ENCODE measurements around the gene MUSTN1. TPM values are rescaled to one million over a fixed set of nuclear protein-coding genes. Genes with fewer than 3 reads are reported as not detected.

The MUSTN1 gene
- total RNA-seq, 1 donor from 2014 or later = 1.1 TPM

DNA sequence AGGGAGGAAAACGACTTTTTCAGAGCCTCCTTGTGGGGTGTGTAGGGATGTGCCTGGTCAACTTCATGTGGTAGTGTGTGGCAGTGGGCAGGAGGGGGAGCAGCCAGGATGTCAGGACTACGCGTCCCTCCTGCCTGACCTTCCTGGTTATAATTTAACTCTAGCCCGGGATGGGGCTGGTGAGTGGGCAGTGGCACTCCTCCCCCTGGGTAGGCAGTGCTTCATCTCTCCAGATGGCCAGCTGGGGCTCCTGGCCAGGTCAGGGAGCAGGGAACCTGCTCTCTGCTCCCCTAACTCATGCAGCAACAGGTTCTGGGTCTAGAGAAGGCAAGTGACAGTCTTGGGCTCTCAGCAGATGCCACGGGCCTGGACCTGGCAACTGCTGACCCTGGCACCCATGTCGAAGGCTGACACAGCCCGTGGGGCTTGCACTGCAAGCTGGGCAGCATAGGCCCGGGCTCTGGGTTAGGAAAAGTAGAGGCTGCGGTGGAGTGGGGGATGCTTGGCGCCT, 6.9 kb downstream of the MUSTN1 start:
- no peak overlapping the region for H3K4me3 Mint-ChIP-seq (ENCODE audit: unreplicated experiment)
- H3K27me3 Mint-ChIP-seq (ENCODE audit: unreplicated experiment) = no peaks in the 10 kb centered on the region
- no peak overlapping the region for H3K27ac Mint-ChIP-seq (ENCODE audit: unreplicated experiment)
- peaks cover 2% of the 10 kb centered on the region for H3K4me1 Mint-ChIP-seq (ENCODE audit: unreplicated experiment)
- TF ChIP-seq, protein P1, sequence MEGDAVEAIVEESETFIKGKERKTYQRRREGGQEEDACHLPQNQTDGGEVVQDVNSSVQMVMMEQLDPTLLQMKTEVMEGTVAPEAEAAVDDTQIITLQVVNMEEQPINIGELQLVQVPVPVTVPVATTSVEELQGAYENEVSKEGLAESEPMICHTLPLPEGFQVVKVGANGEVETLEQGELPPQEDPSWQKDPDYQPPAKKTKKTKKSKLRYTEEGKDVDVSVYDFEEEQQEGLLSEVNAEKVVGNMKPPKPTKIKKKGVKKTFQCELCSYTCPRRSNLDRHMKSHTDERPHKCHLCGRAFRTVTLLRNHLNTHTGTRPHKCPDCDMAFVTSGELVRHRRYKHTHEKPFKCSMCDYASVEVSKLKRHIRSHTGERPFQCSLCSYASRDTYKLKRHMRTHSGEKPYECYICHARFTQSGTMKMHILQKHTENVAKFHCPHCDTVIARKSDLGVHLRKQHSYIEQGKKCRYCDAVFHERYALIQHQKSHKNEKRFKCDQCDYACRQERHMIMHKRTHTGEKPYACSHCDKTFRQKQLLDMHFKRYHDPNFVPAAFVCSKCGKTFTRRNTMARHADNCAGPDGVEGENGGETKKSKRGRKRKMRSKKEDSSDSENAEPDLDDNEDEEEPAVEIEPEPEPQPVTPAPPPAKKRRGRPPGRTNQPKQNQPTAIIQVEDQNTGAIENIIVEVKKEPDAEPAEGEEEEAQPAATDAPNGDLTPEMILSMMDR (IDR thresholded peaks at IDR 0.05; ENCODE audit: unreplicated experiment) = no peak
- peaks cover 4% of the 10 kb centered on the region for H3K36me3 Mint-ChIP-seq (ENCODE audit: low read depth, unreplicated experiment)
- no peaks in the 10 kb centered on the region for H3K9me3 Mint-ChIP-seq (ENCODE audit: unreplicated experiment)
- DNase-seq (ENCODE audit: low spot score) = peak; percentile 16

GRCh38 chr3:52827441-52827840, 7.4 kb downstream of the MUSTN1 start:
- peaks cover 4% of the 10 kb centered on the region for H3K36me3 Mint-ChIP-seq (ENCODE audit: low read depth, unreplicated experiment)
- H3K4me1 Mint-ChIP-seq (ENCODE audit: unreplicated experiment) = peaks cover 2% of the 10 kb centered on the region
- no peaks in the 10 kb centered on the region for H3K9me3 Mint-ChIP-seq (ENCODE audit: unreplicated experiment)
- no peak overlapping the region for H3K4me3 Mint-ChIP-seq (ENCODE audit: unreplicated experiment)
- H3K27me3 Mint-ChIP-seq (ENCODE audit: unreplicated experiment) = no peaks in the 10 kb centered on the region
- TF ChIP-seq, protein P1 (IDR thresholded peaks at IDR 0.05; ENCODE audit: unreplicated experiment) = no peak
- no peak overlapping the region for H3K27ac Mint-ChIP-seq (ENCODE audit: unreplicated experiment)
- no peak for DNase-seq (ENCODE audit: low spot score)

- Mint-ChIP-seq H3K36me3 (ENCODE audit: low read depth, unreplicated experiment) (peaks cover 4% of the 10 kb centered on the region), H3K4me3 (ENCODE audit: unreplicated experiment) (no peak overlapping the region), H3K27me3 (ENCODE audit: unreplicated experiment) (peaks cover 5% of the 10 kb centered on the region), H3K27ac (ENCODE audit: unreplicated experiment) (no peak overlapping the region), H3K9me3 (ENCODE audit: unreplicated experiment) (no peaks in the 10 kb centered on the region), H3K4me1 (ENCODE audit: unreplicated experiment) (no peaks in the 10 kb centered on the region)
- TF ChIP-seq, protein P1 (IDR thresholded peaks at IDR 0.05; ENCODE audit: unreplicated experiment) = no peak
- DNase-seq (ENCODE audit: low spot score) = no peak
These were observed 10.8 kb downstream of the MUSTN1 start for GRCh38 chr3:52824037-52824436.

DNA sequence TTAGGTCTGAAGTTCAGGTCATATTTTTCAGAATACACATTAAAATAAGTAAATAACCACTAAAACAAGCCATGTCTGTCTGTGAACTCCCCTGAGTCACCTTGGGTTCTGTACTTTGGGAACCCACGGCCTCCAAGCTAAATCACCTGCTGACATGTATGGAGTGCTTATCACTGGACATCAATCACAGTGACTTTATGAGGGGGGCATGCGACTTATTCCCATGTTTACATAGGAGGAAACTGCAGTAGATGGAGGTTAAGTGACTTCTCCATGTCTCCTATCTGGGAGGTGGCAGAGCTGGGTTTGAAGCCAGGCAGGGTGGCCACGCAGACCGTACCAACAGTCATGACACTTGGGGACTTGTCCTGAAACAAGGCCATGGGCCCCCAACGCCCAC, 12.5 kb downstream of the MUSTN1 start:
- no peak for DNase-seq (ENCODE audit: low spot score)

DNA sequence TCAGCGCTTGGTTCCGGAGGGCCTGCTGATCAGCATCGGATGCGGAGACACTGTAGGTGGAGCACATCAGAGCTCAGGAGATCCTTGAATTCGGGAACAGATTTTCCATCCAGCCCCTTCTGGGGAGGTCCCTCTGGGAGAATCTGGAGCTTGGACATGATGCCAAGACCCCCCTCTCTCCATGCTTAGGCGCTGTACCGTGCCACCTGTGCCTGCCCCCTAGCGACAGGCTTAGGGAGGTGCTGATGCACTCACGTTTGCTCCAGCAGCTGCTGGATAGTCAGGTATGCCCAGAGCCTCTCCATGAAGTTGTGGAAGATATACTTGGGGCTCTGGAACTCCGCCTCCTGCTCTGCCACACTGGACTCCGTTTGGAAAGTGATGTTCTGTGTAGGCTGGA, 14.1 kb downstream of the MUSTN1 start:
- TF ChIP-seq, protein P1 (IDR thresholded peaks at IDR 0.05; ENCODE audit: unreplicated experiment) = peak; percentile 73
- Mint-ChIP-seq H3K4me1 (ENCODE audit: unreplicated experiment) (peaks cover 4% of the 10 kb centered on the region), H3K36me3 (ENCODE audit: low read depth, unreplicated experiment) (peaks cover 4% of the 10 kb centered on the region), H3K27ac (ENCODE audit: unreplicated experiment) (no peak overlapping the region), H3K9me3 (ENCODE audit: unreplicated experiment) (no peaks in the 10 kb centered on the region), H3K4me3 (ENCODE audit: unreplicated experiment) (no peak overlapping the region), H3K27me3 (ENCODE audit: unreplicated experiment) (peaks cover 5% of the 10 kb centered on the region)
- peak; percentile 58 for DNase-seq (ENCODE audit: low spot score)

More for the DNA sequence above, 12.5 kb downstream of the MUSTN1 start:
- TF ChIP-seq, protein P1 (IDR thresholded peaks at IDR 0.05; ENCODE audit: unreplicated experiment) = no peak
- Mint-ChIP-seq H3K27me3 (ENCODE audit: unreplicated experiment) (peaks cover 5% of the 10 kb centered on the region), H3K27ac (ENCODE audit: unreplicated experiment) (no peak overlapping the region), H3K36me3 (ENCODE audit: low read depth, unreplicated experiment) (peaks cover 4% of the 10 kb centered on the region), H3K4me1 (ENCODE audit: unreplicated experiment) (peaks cover 4% of the 10 kb centered on the region), H3K9me3 (ENCODE audit: unreplicated experiment) (no peaks in the 10 kb centered on the region), H3K4me3 (ENCODE audit: unreplicated experiment) (no peak overlapping the region)
